ACHN (cell line): ENCODE data around the gene TNFRSF17.
A peak's percentile ranks its signal among the peaks of the same experiment; 100 is the strongest.
"Not testable (repeated sequence)": the region's sequence is repeated elsewhere in the genome, so short reads cannot be mapped to it uniquely, and the experiment has no call there.

Experiments used
- DNase-seq: peaks from one replicate; pipeline ENCODE4 v3.0.0-alpha.2; 2015
- in situ Hi-C: cut with HindIII; loops from 2 replicates; pipeline ENCODE4 v1.10.0; 2017; ENCODE audit warnings: low sequenced_read_pairs, low pct_ligation_motif_present, low pct_unique_long_range_greater_than_20kb

Gene TNFRSF17

GRCh38 chr16:11967195-11967911 is 2.3 kb downstream of the TNFRSF17 start:
- no peak for DNase-seq

GRCh38 chr16:11968577-11968976 is 3.6 kb downstream of the TNFRSF17 start:
- in situ Hi-C loops, result no loop called here
- no peak for DNase-seq

More at GRCh38 chr16:11967195-11967911, 2.3 kb downstream of the TNFRSF17 start:
- in situ Hi-C loops, result no loop called here

- DNase-seq, in situ Hi-C loops: not testable (repeated sequence)
These were observed 5.3 kb downstream of the TNFRSF17 start for GRCh38 chr16:11970292-11970691.

- peak; percentile 64 for DNase-seq
- in situ Hi-C loops, result no loop called here
These were observed 7.1 kb downstream of the TNFRSF17 start for GRCh38 chr16:11972128-11972527.

GRCh38 chr16:11973070-11973469 is 8.1 kb downstream of the TNFRSF17 start:
- in situ Hi-C loops, result no loop called here
- no peak for DNase-seq

- DNase-seq, result no peak
- in situ Hi-C loops, result no loop called here
These were observed 11.9 kb downstream of the TNFRSF17 start for GRCh38 chr16:11976850-11977375.

GRCh38 chr16:11977376-11978041 is 12.5 kb downstream of the TNFRSF17 start:
- in situ Hi-C loops, result no loop called here
- peak; percentile 71 for DNase-seq

- DNase-seq, result no peak
- in situ Hi-C loops, result no loop called here
These were observed 13.1 kb downstream of the TNFRSF17 start for GRCh38 chr16:11978080-11978479.

GRCh38 chr16:11979013-11979672 is 14.1 kb downstream of the TNFRSF17 start:
- in situ Hi-C loops, result no loop called here
- no peak for DNase-seq

GRCh38 chr16:11980136-11980844 is 15.3 kb downstream of the TNFRSF17 start:
- DNase-seq, result no peak
- in situ Hi-C loops, result no loop called here

GRCh38 chr16:11985250-11985649 is 20.2 kb downstream of the TNFRSF17 start:
- no peak for DNase-seq
- in situ Hi-C loops, result no loop called here

- in situ Hi-C loops, result no loop called here
- DNase-seq, result no peak
These were observed 21.6 kb downstream of the TNFRSF17 start for GRCh38 chr16:11986521-11987057.

- no peak for DNase-seq
- in situ Hi-C loops, result no loop called here
These were observed 23.4 kb downstream of the TNFRSF17 start for GRCh38 chr16:11988258-11988978.

- DNase-seq, result peak; percentile 97
- in situ Hi-C loops, result no loop called here
These were observed 25.8 kb downstream of the TNFRSF17 start for GRCh38 chr16:11990702-11991390.

- no peak for DNase-seq
- in situ Hi-C loops, result no loop called here
These were observed 27.1 kb downstream of the TNFRSF17 start for GRCh38 chr16:11992008-11992584.

GRCh38 chr16:11992586-11993524 is 27.8 kb downstream of the TNFRSF17 start:
- no peak for DNase-seq
- in situ Hi-C loops, result no loop called here
